Lower leg skin (tissue), 3 donors: ENCODE data around the gene LRATD1.

Experiments used
- POLR2A ChIP-seq, 2 donors: fragments of 450-650 bp; IDR thresholded peaks; one replicate each; pipeline ENCODE4 v1.6.1; 2016 to 2017; ENCODE audit warnings: antibody characterized with exemption in 2 of 2, mild to moderate bottlenecking in 1 of 2, moderate library complexity in 1 of 2
- TF ChIP-seq, protein P1 (sequence below), 3 donors: fragments of 450-650 bp; IDR thresholded peaks; one replicate each; pipeline ENCODE4 v1.5.1; 2016; ENCODE audit warnings: antibody characterized with exemption in 3 of 3, mild to moderate bottlenecking in 3 of 3, moderate library complexity in 2 of 3

DNA sequence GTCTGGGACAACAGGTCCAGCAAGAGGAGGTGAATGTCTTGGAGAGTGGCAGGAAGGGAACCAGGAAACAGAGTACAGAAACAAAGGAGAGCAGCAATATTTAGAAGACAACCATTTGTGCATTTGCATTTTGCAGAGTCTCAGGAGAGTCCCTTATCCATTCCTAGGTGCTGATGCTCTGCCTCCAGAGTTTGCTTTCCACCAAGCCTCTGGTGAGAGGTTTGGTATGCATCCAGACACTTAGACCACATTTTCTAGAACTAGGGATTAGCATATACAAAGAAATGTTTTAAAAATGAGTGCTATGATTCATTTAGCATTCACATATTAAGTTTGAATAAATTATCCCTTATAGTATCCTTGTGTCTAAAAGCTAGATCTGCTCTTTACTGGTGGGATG, 18.5 kb upstream of the LRATD1 start:
- TF ChIP-seq, protein P1, sequence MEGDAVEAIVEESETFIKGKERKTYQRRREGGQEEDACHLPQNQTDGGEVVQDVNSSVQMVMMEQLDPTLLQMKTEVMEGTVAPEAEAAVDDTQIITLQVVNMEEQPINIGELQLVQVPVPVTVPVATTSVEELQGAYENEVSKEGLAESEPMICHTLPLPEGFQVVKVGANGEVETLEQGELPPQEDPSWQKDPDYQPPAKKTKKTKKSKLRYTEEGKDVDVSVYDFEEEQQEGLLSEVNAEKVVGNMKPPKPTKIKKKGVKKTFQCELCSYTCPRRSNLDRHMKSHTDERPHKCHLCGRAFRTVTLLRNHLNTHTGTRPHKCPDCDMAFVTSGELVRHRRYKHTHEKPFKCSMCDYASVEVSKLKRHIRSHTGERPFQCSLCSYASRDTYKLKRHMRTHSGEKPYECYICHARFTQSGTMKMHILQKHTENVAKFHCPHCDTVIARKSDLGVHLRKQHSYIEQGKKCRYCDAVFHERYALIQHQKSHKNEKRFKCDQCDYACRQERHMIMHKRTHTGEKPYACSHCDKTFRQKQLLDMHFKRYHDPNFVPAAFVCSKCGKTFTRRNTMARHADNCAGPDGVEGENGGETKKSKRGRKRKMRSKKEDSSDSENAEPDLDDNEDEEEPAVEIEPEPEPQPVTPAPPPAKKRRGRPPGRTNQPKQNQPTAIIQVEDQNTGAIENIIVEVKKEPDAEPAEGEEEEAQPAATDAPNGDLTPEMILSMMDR (IDR thresholded peaks at IDR 0.05): no peak
- TF ChIP-seq POLR2A (IDR thresholded peaks at IDR 0.05): no peak
